Measurements from ENCODE around the gene RBM26.

Gene RBM26, protein sequence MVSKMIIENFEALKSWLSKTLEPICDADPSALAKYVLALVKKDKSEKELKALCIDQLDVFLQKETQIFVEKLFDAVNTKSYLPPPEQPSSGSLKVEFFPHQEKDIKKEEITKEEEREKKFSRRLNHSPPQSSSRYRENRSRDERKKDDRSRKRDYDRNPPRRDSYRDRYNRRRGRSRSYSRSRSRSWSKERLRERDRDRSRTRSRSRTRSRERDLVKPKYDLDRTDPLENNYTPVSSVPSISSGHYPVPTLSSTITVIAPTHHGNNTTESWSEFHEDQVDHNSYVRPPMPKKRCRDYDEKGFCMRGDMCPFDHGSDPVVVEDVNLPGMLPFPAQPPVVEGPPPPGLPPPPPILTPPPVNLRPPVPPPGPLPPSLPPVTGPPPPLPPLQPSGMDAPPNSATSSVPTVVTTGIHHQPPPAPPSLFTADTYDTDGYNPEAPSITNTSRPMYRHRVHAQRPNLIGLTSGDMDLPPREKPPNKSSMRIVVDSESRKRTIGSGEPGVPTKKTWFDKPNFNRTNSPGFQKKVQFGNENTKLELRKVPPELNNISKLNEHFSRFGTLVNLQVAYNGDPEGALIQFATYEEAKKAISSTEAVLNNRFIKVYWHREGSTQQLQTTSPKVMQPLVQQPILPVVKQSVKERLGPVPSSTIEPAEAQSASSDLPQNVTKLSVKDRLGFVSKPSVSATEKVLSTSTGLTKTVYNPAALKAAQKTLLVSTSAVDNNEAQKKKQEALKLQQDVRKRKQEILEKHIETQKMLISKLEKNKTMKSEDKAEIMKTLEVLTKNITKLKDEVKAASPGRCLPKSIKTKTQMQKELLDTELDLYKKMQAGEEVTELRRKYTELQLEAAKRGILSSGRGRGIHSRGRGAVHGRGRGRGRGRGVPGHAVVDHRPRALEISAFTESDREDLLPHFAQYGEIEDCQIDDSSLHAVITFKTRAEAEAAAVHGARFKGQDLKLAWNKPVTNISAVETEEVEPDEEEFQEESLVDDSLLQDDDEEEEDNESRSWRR

DNA sequence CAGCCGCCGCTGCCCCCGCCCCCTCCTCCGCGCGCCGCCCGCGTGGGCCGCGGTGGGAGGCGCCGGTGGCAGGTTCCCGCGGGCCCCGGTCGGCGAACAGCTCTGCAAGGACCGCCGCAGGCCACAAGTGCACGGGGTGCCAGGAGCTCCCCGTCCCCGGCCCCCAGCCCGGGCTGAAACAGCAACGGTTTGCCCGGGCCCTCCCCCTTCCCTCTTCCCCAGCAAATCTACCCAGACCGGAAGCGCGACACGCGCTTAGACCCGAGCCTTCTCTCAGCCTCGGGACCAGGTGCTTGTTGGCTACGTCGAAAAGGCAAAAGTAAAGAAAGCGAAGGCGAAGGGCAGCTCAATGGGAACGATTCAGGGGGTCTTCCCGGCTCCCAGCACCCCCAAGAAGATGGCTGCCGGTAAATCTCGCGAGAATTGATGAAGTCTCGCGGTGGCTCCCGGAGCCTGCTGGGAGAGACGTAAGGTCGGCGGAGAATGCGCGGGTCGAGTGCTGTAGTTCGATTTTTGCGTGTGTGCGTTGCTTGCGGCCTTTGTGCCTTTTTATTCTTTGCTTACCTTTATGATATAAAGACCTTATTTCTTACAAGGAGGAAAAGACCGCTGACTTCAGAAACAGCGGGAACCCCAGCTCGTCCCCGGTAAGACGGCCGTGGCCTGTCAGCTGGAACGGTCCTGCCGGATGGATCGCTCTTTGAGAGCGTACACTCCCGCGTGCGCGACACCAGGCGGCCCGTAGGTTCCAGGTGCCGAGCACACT is at the start of gene RBM26:
RBM26 (minus strand) TSS at position 425 of the 766 bp plus-strand sequence. CDS start 481 bp downstream, outside the sequence.
- peak; percentile 93 for DNase-seq

DNA sequence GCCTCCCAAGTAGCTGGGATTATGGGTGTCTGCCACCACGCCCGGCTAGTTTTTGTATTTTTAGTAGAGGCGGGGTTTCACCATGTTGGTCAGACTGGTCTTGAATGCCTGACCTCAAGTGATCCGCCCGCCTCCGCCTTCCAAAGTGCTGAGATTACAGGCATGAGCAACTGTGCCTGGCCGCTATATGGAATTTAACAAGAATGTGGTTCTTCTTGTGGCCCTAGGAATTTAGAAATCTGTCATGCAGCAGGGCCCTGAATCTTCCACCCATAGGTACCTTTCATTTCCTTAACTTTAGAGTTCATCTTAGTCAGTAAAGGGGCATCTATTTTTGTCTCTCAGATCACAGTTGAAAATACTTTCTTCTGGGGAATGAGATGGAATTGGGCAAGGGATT is 49.3 kb upstream of the RBM26 start:
- DNase-seq, result no peak

DNA sequence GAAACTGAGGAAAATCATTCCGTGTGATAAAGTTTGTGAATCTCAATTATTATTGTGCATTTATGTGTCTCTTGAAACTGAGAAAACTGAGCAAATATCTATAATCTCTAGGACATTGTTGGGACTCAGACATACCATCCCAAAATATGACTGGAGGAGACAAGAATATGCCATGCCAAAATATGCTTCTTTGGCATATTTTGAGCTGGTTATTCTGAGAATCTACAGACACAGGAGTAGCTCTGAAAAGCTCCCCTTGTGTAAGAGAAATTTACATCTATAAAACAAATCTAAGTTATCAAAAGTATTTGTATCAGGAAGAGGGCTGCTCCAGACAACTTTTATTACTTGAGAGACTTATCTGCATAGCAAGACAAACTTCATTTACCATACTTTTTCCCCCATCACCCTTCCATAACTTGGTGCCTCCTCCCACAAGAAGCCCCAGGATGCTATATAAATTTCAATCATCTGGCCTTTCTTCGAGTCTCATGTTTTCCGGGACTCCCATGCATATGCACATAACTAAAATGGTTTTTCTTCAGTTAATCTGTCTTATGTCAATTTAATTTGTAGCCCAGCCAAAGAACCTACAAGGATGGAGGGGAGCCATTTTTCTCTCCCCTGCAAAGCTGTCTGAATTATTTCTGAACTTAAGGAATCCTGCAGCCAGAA is 46.3 kb upstream of the RBM26 start:
- DNase-seq, result no peak

DNA sequence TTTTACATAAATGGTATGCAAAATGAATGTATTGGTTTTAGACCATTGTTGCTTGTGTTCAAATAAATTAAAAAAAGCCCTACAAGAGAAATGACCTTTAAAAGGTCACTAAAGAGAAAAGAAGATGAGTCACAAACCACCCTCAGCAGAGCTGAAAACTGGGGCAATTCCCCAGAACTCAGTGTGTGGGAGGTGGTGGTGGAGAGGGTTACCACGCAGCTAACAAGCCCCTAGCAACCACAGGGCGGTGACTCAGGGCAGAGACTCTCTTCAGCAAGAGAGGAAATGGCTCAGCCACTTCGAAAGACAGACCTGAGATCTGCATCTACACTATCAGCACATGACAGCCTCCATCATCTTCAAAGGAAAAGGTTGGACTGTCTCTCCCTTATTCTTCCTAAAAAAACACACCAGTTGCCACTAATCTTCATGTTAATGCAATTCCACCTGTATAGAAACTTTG is 45.5 kb upstream of the RBM26 start:
- peak; percentile 81 for DNase-seq

DNA sequence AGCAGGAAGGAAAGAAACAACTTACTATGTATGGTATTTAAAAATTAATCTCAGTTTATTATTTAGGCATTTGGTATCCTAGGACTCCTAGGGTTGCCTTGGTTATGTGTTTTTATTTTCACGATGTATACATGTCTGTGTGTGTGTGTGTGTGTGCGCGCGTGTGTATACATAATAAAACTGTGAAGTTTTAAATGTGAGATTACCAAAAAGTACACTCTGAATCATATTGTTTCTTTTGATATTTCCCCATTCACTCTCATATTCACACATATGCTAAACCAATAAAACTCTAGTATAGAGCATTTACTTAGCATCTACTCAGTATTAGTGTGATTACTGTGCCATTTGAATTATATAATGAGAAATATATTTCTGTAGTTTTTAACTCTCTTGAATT is 44.1 kb upstream of the RBM26 start:
- DNase-seq, result no peak

DNA sequence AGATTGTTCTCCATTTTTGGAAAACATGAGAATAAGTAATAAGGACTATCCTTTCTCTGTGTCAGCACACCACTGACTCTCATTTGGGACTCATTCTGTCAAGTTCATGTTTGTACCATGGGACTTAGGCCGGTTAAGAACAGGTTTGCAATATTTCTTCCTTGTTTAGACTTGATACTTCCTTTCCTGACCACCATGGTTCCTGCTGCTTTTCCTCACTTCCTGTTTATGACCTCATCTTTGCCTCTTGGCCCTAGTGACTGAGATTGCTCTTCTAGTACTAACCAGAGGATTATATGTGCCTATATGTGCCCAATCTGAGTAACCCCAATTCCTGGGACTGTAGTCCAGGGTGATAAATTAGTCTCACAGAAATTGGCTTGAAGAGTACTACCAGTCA is 42.4 kb upstream of the RBM26 start:
- no peak for DNase-seq

DNA sequence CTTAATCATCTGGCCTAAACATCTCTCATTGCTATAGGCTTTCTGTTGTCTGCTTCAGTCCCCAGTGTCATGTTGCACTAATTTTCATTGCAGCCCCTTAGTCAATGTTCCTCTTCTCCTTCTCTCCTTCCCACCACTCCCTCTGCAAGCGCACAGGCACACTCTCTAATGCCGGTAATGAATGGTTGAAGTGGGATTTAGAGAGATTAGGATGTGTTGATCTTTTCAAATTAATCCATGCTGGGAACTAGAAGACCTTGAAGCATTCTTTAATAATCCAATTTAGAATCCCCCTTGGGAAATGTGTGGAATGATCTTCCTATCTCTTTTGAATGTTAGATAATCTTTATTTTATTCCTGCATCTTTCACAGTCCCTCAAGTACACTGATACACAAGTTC is 41.7 kb upstream of the RBM26 start:
- DNase-seq, result no peak

DNA sequence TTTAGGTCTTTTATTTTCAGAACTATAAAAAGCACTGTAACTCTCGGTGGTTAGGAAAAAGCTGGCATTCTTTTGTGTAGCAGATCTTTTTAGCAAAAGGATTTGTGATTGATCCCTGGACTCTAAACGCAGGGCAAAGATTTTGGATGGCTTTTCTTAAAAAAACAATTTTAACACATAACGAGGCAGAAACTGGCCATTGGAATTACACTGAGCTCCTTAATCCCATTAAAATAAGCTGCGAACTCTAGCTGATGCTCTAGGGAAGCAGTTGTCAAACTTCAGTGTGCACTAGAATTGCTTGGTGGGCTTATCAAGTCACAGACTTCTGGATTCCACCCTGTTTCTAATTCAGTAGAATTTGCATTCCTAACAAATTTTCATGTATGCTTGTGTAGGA is 41.1 kb upstream of the RBM26 start:
- no peak for DNase-seq

DNA sequence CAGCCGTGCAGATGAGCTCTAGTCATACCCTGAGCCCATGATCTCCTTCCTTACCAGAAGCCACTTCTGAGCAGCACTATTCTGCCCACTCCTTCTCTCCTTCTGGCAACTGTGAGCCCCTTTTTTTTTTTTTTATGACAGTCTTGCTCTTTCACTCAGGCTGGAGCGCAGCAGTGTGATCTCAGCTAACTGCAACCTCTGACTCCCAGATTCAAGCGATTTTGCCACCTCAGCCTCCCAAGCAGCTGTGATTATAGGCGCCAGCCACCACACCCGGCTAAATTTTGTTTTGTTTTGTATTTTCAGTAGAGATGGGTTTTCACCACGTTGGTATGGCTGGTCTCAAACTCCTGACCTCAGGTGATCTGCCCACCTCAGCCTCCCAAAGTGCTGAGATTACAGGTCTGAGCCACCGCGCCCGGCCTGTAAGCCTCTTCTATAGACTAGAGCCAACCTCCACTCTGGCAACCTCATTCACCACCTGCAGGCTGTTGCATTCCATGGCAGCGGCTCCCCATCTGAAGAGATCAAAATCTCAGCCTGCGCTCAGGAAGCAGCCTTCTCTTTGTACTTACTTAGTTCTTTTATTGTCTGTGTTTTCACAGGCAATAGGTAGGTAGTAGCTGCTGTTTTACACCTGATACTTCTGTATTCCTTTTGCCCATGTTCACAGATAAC is 40.1 kb upstream of the RBM26 start:
- no peak for DNase-seq

DNA sequence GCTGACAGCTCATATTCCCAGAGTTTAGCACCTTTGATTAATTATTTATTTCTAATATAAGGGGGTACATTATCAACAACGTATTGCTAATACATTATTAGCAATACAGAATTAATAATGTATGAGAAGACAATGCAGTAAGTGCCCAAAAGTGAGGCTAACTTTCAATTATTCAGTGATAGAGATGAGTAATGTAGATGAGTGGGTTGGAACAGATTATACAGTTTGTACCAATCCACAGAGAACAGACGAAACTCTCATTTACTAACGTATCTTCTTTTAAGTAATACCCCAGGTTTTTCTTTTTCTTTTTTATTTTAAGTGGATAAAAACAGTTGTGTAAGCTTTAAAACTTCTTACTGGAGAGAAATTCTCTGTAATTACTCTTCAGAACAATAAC is 36.7 kb upstream of the RBM26 start:
- DNase-seq, result no peak

DNA sequence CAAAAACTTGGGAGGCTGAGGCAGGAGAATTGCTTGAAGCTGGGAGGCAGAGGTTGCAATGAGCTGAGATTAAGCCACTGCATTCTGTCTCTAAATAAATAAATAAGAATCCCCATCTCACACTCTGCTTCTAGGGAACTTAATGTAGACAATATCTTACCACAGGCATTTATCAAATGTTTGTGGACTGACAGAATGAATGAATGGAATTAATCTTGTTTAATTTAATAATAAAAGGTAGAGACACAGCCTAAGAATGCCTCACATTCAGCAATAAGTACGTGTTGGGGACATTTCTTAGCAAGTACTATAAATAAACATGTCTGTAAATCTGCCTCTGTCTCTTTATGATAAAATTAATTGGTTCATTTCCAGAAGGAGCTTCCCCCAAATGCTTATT is 36.2 kb upstream of the RBM26 start:
- DNase-seq, result no peak

DNA sequence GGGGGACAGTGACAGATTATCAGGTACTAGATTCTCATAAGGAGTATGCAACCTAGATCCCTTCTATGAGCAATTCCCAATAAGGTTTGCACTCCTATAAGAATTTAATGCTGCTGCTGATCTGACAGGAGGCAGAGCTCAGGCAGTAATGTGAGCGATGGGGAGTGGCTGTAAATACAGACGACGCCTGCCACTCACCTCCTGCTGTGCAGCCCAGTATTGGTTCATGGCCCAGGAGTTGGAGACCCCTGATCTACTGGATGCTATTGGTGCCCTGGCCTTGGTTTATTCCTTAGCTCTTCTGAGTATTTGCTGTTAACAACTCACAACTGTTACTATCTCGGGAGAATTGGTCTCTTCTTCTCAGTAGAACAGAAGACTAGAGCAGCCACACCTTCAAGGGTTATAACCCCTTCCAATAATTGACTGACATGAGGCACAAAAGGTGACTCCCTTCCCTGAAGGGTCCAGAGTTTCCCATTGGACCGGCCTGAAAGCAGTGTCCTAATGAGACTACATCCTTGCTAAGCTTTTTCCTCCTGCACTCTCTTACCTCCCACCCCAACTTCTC is 35.0 kb upstream of the RBM26 start:
- no peak for DNase-seq

DNA sequence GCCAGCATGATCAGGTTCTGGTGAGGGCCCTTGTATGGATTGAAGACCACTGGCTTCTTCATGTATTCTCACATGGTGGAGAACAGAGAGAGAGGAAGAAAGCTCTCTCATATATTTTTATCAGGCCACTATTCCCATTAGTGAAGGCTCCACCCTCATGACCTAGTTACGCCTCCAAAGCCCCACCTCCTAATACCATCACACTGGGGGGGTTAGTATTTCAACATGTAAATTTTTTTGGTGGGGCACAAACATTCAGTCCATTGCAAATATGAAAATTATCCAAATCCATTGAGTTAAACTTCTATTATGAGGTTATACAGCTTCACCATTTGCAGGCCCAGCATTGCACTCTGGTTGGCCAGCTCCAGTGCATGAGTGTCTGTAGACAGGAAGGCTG is 33.2 kb upstream of the RBM26 start:
- DNase-seq, result no peak

DNA sequence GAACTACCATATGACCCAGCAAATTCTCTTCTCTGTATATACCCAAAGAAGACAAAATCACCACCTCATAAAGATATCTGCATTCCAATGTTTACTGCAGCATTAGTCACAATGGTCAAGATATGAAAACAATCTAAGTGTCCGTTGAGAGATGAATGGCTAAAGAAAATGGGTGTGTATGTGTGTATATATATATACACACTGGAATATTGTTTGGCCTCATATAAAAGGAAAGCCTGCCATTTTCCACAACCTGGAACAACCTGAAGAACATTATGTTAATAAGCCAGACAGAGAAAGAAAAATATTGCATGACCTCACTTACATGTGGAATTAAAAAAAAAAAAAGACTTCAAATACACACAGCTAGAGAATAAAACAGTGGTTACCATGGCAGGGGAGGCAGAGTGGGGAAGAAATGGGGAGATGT is 29.5 kb upstream of the RBM26 start:
- DNase-seq, result no peak

DNA sequence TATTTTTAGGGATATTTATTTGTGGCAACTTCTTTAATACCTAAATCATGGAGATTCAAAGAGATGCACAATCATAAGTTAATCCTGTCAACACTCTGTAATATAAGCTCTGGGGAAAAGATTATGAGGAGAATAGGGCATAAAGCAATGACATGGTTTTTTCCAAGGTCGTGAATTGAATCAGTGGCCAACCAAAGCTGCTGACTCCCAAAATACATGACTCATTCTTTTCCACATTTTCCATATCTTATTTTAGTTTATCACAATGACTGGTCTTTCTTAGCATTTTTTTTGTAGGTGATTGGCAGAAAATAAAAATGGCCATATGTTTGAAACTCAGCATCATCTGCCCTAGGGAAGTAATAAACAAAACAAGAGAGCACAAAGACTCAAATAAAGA is 28.5 kb upstream of the RBM26 start:
- no peak for DNase-seq

DNA sequence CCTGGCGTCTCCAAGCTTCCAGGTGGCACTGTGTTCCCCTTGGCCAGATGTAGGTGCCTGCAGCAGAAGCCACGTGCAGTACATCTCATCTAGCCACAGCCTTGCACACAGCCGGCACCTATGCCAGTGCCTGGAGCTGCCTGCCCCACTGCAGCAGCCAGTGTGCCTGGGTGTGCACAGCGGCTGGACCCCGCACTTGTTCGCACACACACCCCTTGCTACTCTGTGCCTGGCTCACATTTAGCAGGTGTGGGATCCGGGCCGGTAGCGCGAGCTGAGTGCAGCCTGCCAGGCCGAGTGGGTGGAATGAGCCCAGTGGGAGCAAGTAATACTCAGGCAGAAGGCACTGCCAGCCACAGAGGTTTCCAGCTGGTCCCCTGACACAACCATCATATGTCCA is 26.9 kb upstream of the RBM26 start:
- no peak for DNase-seq

DNA sequence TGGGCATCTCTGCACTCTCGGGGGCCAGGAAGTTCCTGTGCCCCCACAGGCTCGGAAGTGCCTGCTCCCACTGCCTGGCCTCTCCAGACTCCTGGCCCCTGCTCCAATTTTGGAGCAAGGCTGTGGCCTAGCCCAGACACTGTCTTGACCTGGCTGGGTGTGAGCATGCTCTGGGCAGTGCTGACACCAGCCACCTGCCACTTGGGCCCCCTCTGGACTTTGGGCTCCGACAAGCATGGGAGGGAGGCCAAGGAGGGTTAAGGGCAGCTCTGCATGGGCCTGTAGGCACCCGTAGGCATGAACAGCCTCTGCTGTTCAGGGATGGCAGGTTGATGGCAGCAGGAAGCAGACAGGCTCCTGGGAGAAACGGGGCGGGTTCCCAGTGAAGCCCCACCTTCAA is 26.0 kb upstream of the RBM26 start:
- DNase-seq, result no peak

DNA sequence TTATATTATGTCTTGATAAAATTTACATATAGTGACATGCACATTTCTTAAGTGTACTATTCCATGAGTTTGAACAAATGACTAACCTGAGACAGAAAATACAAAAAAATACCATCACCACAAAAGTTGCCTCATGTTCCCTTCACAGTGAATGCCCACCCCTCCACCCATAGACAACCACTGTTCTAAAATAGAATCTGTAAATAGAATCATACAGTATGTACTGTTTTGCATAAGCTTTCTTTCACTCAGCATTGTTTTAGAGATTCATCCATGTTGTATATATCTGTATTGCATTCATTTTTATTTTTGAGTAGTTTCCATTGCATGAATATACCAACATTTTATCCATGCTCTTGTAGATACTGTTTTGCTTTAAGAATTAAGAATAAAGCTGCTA is 23.3 kb upstream of the RBM26 start:
- no peak for DNase-seq

DNA sequence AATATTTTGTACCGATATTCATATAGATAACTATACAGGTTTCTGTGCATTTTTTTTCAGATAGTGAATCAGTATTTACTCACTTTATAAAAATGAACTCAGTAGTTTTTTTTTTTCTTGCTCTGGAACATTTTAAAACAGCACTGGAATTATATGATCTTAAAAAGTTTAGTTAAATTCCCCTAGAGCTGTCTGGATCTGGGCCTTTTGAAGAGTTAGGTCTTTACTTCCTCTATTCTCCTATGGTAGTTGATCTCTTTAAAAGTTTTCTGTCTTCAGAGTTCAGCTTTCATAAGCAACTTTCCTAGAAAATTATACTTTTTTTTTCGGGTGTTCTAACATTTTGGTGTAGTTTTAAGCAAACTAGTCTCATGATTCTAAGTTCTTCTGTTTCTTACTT is 21.8 kb upstream of the RBM26 start:
- DNase-seq, result no peak

DNA sequence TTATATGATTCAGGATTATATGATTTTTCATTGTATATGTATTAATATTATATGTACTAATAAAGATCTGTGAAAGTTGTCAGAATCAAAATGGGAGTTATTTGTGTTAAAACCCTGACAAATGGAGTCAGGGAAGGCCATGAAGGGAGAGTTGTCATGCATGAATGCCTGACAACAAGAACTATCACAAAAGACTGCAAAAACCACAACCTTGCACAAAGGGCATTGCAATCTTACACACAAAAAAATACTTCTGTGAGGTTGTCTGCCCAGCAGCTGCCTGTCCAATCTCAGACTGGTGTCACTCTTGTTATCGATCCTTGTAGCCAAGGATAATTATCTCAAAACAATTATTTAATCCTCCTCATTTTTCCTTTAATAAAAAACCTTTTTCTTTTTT is 21.2 kb upstream of the RBM26 start:
- no peak for DNase-seq
